RKO (cell line): ENCODE results near the gene SEMA3F.

Source experiments
- DNase-seq: peaks from one replicate; pipeline ENCODE4 v3.0.0-alpha.2; 2016; ENCODE audit warnings: low spot score

Gene SEMA3F

GRCh38 chr3:50154840-50155490 lies at the start of gene SEMA3F:
Gene SEMA3F, plus strand, starts transcription at chr3:50155324. Its CDS starts 4,299 bp downstream, at chr3:50159623.
- DNase-seq = peak; percentile 74

GRCh38 chr3:50111757-50112156 lies 43.4 kb upstream of the SEMA3F start:
- DNase-seq = no peak

GRCh38 chr3:50112462-50112861 lies 42.7 kb upstream of the SEMA3F start:
- DNase-seq = no peak

GRCh38 chr3:50117120-50117519 lies 38.0 kb upstream of the SEMA3F start:
- DNase-seq = no peak

- no peak for DNase-seq
Measured at GRCh38 chr3:50118237-50118636, 36.9 kb upstream of the SEMA3F start.

GRCh38 chr3:50119786-50120185 lies 35.3 kb upstream of the SEMA3F start:
- no peak for DNase-seq

GRCh38 chr3:50120364-50121071 lies 34.6 kb upstream of the SEMA3F start:
- no peak for DNase-seq

GRCh38 chr3:50121072-50122032 lies 33.8 kb upstream of the SEMA3F start:
- DNase-seq = peak; percentile 79

- no peak for DNase-seq
Measured at GRCh38 chr3:50122071-50122470, 33.1 kb upstream of the SEMA3F start.

GRCh38 chr3:50122661-50123391 lies 32.3 kb upstream of the SEMA3F start:
- DNase-seq = no peak

GRCh38 chr3:50123394-50124051 lies 31.6 kb upstream of the SEMA3F start:
- no peak for DNase-seq

- DNase-seq = no peak
Measured at GRCh38 chr3:50124052-50124799, 30.9 kb upstream of the SEMA3F start.

- DNase-seq = no peak
Measured at GRCh38 chr3:50124800-50125178, 30.3 kb upstream of the SEMA3F start.

GRCh38 chr3:50125541-50126286 lies 29.4 kb upstream of the SEMA3F start:
- DNase-seq = no peak

GRCh38 chr3:50126287-50127211 lies 28.6 kb upstream of the SEMA3F start:
- no peak for DNase-seq

GRCh38 chr3:50127251-50127691 lies 27.9 kb upstream of the SEMA3F start:
- no peak for DNase-seq

GRCh38 chr3:50128001-50128400 lies 27.1 kb upstream of the SEMA3F start:
- DNase-seq = no peak

GRCh38 chr3:50130436-50130835 lies 24.7 kb upstream of the SEMA3F start:
- no peak for DNase-seq
